ENCODE measurements around the gene SRRT.

The SRRT gene

DNA sequence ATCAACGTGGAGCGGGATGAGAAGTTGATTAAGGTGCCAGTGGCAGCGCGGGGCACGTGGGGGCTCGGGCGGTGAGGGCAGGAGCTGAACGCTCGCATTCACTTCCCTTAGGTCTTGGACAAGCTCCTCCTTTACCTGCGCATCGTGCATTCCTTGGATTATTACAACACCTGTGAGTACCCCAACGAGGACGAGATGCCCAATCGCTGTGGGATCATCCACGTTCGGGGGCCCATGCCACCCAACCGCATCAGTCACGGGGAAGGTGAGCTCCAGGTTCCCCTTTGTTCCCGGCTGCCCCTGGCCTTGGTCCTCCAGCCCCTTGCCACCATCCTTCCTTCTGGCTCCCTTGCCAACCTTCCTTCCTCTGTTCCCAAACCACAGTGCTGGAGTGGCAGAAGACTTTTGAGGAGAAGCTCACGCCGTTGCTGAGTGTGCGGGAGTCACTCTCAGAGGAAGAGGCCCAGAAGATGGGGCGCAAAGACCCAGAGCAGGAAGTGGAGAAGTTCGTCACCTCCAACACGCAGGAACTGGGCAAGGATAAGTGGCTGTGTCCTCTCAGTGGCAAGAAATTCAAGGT lies 12.1 kb downstream of the SRRT start:
- Histone ChIP-seq H3K27ac (replicated peaks) (peak overlapping the region; percentile 86), H3K27me3 (ENCODE audit: insufficient read depth, poor library complexity, severe bottlenecking) (peaks cover 15% of the 10 kb centered on the region), H3K4me3 (replicated peaks; ENCODE audit: insufficient read depth, low read length) (0 out of 2 replicates have a peak overlapping the region, but pooled peaks have one; percentile 1)
- TF ChIP-seq SPI1 (IDR thresholded peaks at IDR 0.05; ENCODE audit: borderline replicate concordance, low read depth), result no peak
- TF ChIP-seq, protein P1, sequence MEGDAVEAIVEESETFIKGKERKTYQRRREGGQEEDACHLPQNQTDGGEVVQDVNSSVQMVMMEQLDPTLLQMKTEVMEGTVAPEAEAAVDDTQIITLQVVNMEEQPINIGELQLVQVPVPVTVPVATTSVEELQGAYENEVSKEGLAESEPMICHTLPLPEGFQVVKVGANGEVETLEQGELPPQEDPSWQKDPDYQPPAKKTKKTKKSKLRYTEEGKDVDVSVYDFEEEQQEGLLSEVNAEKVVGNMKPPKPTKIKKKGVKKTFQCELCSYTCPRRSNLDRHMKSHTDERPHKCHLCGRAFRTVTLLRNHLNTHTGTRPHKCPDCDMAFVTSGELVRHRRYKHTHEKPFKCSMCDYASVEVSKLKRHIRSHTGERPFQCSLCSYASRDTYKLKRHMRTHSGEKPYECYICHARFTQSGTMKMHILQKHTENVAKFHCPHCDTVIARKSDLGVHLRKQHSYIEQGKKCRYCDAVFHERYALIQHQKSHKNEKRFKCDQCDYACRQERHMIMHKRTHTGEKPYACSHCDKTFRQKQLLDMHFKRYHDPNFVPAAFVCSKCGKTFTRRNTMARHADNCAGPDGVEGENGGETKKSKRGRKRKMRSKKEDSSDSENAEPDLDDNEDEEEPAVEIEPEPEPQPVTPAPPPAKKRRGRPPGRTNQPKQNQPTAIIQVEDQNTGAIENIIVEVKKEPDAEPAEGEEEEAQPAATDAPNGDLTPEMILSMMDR (IDR thresholded peaks at IDR 0.05; ENCODE audit: insufficient read depth, low read length), result no peak
- no peak for TF ChIP-seq GABPA (IDR thresholded peaks at IDR 0.05; ENCODE audit: low read depth)
- TF ChIP-seq POLR2AphosphoS5 (IDR thresholded peaks at IDR 0.05; ENCODE audit: low read depth), result no peak
- TF ChIP-seq, protein P2, sequence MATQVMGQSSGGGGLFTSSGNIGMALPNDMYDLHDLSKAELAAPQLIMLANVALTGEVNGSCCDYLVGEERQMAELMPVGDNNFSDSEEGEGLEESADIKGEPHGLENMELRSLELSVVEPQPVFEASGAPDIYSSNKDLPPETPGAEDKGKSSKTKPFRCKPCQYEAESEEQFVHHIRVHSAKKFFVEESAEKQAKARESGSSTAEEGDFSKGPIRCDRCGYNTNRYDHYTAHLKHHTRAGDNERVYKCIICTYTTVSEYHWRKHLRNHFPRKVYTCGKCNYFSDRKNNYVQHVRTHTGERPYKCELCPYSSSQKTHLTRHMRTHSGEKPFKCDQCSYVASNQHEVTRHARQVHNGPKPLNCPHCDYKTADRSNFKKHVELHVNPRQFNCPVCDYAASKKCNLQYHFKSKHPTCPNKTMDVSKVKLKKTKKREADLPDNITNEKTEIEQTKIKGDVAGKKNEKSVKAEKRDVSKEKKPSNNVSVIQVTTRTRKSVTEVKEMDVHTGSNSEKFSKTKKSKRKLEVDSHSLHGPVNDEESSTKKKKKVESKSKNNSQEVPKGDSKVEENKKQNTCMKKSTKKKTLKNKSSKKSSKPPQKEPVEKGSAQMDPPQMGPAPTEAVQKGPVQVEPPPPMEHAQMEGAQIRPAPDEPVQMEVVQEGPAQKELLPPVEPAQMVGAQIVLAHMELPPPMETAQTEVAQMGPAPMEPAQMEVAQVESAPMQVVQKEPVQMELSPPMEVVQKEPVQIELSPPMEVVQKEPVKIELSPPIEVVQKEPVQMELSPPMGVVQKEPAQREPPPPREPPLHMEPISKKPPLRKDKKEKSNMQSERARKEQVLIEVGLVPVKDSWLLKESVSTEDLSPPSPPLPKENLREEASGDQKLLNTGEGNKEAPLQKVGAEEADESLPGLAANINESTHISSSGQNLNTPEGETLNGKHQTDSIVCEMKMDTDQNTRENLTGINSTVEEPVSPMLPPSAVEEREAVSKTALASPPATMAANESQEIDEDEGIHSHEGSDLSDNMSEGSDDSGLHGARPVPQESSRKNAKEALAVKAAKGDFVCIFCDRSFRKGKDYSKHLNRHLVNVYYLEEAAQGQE (IDR thresholded peaks at IDR 0.05; ENCODE audit: insufficient replicate concordance, low read depth), result no peak
- no peak for DNase-seq (ENCODE audit: low read depth in 1 of 2, low spot score in 1 of 2)

DNA sequence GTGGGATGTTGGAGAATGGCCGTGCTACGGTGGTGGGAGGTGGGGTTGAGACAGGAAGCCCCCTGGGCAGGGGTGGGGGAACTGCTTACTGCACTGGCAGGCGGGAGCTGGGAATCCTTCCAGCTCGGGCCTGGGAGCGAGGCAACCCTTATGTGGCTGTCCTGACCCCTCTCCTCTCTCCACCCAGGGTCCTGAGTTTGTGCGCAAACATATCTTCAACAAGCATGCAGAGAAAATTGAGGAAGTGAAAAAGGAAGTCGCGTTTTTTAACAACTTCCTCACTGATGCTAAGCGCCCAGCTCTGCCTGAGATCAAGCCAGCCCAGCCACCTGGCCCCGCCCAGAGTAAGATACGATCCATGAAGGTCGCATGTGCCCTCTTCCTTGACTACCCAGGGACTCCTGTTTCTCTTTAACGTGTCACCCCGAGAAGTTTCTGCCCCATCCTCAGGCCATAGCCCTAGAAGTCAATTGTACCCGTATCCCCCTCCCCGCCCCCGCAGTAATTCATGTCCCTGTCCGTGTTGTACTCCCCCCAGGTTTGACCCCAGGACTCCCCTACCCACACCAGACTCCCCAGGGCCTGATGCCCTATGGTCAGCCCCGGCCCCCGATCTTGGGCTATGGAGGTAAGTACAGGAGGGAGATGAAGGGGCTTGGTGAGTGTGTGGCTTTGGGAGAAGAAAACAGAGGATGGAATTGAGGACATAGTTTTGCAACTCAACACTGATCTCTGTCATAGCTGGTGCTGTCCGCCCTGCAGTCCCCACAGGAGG lies 12.8 kb downstream of the SRRT start:
- H3K27ac ChIP-seq (replicated peaks), result peak overlapping the region; percentile 86
- TF ChIP-seq GABPA (IDR thresholded peaks at IDR 0.05; ENCODE audit: low read depth) (peak; percentile 40), SPI1 (IDR thresholded peaks at IDR 0.05; ENCODE audit: borderline replicate concordance, low read depth) (peak; percentile 100), POLR2AphosphoS5 (IDR thresholded peaks at IDR 0.05; ENCODE audit: low read depth) (peak; percentile 69)
- TF ChIP-seq, protein P1 (IDR thresholded peaks at IDR 0.05; ENCODE audit: insufficient read depth, low read length), result no peak
- TF ChIP-seq, protein P2 (IDR thresholded peaks at IDR 0.05; ENCODE audit: insufficient replicate concordance, low read depth), result no peak
- H3K4me3 ChIP-seq (replicated peaks; ENCODE audit: insufficient read depth, low read length), result peak overlapping the region; percentile 73
- DNase-seq (ENCODE audit: low read depth in 1 of 2, low spot score in 1 of 2), result peak in 1 of 2 experiments; percentile 91
- H3K27me3 ChIP-seq (ENCODE audit: insufficient read depth, poor library complexity, severe bottlenecking), result peaks cover 18% of the 10 kb centered on the region

DNA sequence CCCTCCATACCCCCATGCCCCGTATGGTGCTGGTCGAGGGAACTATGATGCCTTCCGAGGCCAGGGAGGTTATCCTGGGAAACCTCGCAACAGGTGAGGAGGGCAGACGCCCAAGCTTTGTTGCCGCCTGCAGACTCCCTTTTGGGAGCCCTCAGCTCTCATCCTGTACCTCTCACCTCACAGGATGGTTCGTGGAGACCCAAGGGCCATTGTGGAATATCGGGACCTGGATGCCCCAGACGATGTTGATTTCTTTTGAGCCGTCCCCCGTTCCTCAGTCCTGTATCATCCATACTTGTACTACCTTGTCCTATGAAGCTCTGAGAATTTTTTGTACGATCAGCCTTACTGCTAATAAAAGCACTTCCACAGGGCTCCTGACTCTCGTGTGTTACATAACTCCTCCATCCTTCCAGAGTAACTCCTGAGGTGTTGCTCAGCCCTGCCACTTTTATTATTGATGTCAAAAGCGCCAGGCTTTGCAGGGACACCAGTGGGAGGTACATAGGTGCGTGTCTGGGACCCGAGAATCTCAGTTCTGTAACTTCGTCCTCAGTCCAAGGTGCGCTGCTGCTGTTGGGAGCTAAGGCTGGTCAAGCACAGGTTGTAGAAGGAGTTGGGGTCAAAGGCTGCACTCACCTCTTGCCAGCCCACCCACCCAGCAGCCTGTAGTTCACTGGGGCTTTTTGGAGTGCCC lies 13.5 kb downstream of the SRRT start:
- TF ChIP-seq POLR2AphosphoS5 (IDR thresholded peaks at IDR 0.05; ENCODE audit: low read depth) (0 out of 2 replicates have a peak, but pooled peaks have one; percentile 1), SPI1 (IDR thresholded peaks at IDR 0.05; ENCODE audit: borderline replicate concordance, low read depth) (no peak), GABPA (IDR thresholded peaks at IDR 0.05; ENCODE audit: low read depth) (no peak)
- TF ChIP-seq, protein P1 (IDR thresholded peaks at IDR 0.05; ENCODE audit: insufficient read depth, low read length), result no peak
- Histone ChIP-seq H3K27ac (replicated peaks) (peak overlapping the region; percentile 86), H3K27me3 (ENCODE audit: insufficient read depth, poor library complexity, severe bottlenecking) (peaks cover 18% of the 10 kb centered on the region), H3K4me3 (replicated peaks; ENCODE audit: insufficient read depth, low read length) (peak overlapping the region; percentile 73)
- DNase-seq (ENCODE audit: low read depth in 1 of 2, low spot score in 1 of 2), result no peak
